Ovary (tissue), 3 donors: Measurements from ENCODE around the gene TRABD.

Experiments
- EP300 ChIP-seq: sonication (generic); formaldehyde crosslinking; IDR thresholded peaks from one replicate; pipeline ENCODE4 v1.6.1; 2017; ENCODE audit warnings: antibody characterized with exemption
- POLR2A ChIP-seq: fragments of 450-650 bp; IDR thresholded peaks from one replicate; pipeline ENCODE4 v1.6.1; 2017; ENCODE audit warnings: antibody characterized with exemption, mild to moderate bottlenecking, moderate library complexity
- TF ChIP-seq, protein P1 (sequence below), 3 donors: fragments of 450-650 bp in 2 of 3; fragments of 200-600 bp in 1 of 3; IDR thresholded peaks; one replicate each; pipeline versions ENCODE4 v1.5.1 to v1.8.0; 2016 to 2022; ENCODE audit warnings: antibody characterized with exemption in 3 of 3, mild to moderate bottlenecking in 1 of 3
- donor health status: DM: no; HTN: no; CAD: no.

DNA sequence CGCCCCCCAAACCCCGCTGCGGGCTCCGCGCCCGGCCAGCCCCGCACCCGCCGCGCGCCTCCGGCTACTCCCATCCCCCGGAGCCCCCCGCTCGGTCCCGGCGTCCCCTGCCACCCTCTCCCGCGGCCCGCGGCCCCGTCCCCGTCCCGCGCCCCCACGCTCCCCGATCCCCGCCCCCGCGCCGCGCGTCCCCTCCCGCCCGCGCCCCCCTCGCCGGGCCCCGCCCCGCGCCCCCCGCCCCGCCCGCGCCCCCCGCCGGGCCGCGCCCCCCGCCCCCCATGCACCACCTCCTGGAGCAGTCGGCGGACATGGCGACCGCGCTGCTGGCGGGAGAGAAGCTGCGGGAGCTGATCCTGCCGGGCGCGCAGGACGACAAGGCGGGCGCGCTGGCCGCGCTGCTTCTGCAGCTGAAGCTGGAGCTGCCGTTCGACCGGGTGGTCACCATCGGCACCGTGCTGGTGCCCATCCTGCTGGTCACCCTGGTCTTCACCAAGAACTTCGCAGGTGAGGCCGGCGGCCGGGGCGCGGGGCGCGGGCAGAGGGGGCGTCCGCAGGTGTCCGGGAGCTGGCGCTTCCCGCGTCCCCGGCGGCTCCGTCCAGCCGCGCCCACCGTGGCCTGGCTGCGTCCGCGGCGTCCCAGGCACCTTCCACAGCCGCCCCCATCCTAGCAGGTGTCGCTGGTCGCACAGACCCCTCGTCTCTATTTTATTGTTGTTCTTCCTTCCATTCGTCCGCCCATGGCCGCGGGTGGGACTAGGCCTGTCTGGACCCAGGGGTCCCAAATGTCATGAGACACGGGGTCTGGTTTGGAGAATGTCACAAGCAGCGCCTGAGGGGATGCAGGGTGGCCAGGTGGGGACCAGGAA, 15.0 kb upstream of the TRABD start, which contains the start of gene PANX2:
- TF ChIP-seq, protein P1, sequence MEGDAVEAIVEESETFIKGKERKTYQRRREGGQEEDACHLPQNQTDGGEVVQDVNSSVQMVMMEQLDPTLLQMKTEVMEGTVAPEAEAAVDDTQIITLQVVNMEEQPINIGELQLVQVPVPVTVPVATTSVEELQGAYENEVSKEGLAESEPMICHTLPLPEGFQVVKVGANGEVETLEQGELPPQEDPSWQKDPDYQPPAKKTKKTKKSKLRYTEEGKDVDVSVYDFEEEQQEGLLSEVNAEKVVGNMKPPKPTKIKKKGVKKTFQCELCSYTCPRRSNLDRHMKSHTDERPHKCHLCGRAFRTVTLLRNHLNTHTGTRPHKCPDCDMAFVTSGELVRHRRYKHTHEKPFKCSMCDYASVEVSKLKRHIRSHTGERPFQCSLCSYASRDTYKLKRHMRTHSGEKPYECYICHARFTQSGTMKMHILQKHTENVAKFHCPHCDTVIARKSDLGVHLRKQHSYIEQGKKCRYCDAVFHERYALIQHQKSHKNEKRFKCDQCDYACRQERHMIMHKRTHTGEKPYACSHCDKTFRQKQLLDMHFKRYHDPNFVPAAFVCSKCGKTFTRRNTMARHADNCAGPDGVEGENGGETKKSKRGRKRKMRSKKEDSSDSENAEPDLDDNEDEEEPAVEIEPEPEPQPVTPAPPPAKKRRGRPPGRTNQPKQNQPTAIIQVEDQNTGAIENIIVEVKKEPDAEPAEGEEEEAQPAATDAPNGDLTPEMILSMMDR (IDR thresholded peaks at IDR 0.05), result no peak
- TF ChIP-seq EP300 (no peak), POLR2A (no peak)
